Measurements from ENCODE around the gene BUB1B. TPM values are rescaled to one million over a fixed set of nuclear protein-coding genes. Genes with fewer than 3 reads are reported as not detected.

The BUB1B gene
- total RNA-seq, 1 donor from 2014 or later: 0.79 TPM

GRCh38 chr15:40233727-40234577 is 73.1 kb downstream of the BUB1B start:
- Histone ChIP-seq H3K36me3 (ENCODE audit: control insufficient read depth, insufficient read depth, low read length) (no peaks in the 10 kb centered on the region), H3K4me3 (ENCODE audit: low read depth, low read length) (no peak overlapping the region), H3K27me3 (ENCODE audit: control insufficient read depth, insufficient read depth, low read length) (no peaks in the 10 kb centered on the region)
- no peak for FAIRE-seq
- peak; percentile 78 for DNase-seq (ENCODE audit: low read depth)
- TF ChIP-seq CTCF (IDR thresholded peaks at IDR 0.05; ENCODE audit: insufficient read depth, low read length, severe bottlenecking): no peak

- FAIRE-seq: no peak
Measured at GRCh38 chr15:40234783-40235182, 73.9 kb downstream of the BUB1B start.

GRCh38 chr15:40235201-40235885 is 74.5 kb downstream of the BUB1B start:
- no peaks in the 10 kb centered on the region for H3K36me3 ChIP-seq (ENCODE audit: control insufficient read depth, insufficient read depth, low read length)
- DNase-seq (ENCODE audit: low read depth) (no peak), FAIRE-seq (no peak)
- no peak overlapping the region for H3K4me3 ChIP-seq (ENCODE audit: low read depth, low read length)
- H3K27me3 ChIP-seq (ENCODE audit: control insufficient read depth, insufficient read depth, low read length): no peaks in the 10 kb centered on the region
- no peak for TF ChIP-seq CTCF (IDR thresholded peaks at IDR 0.05; ENCODE audit: insufficient read depth, low read length, severe bottlenecking)

More at GRCh38 chr15:40234783-40235182, 73.9 kb downstream of the BUB1B start:
- DNase-seq (ENCODE audit: low read depth): peak; percentile 62
- TF ChIP-seq CTCF (IDR thresholded peaks at IDR 0.05; ENCODE audit: insufficient read depth, low read length, severe bottlenecking): no peak
- Histone ChIP-seq H3K36me3 (ENCODE audit: control insufficient read depth, insufficient read depth, low read length) (no peaks in the 10 kb centered on the region), H3K4me3 (ENCODE audit: low read depth, low read length) (no peak overlapping the region), H3K27me3 (ENCODE audit: control insufficient read depth, insufficient read depth, low read length) (no peaks in the 10 kb centered on the region)

- Histone ChIP-seq H3K4me3 (ENCODE audit: low read depth, low read length) (peak within 1 kb of the TSS; percentile 49), H3K36me3 (ENCODE audit: control insufficient read depth, insufficient read depth, low read length) (peaks cover 3% of the 10 kb centered on the region), H3K27me3 (ENCODE audit: control insufficient read depth, insufficient read depth, low read length) (no peaks in the 10 kb centered on the region)
- TF ChIP-seq CTCF (IDR thresholded peaks at IDR 0.05; ENCODE audit: insufficient read depth, low read length, severe bottlenecking): no peak
- peak; percentile 91 for DNase-seq (ENCODE audit: low read depth)
- no peak for FAIRE-seq
Measured at GRCh38 chr15:40238532-40239403, 77.9 kb downstream of the BUB1B start, which contains the start of gene PAK6. PAK6 (plus strand) TSS chr15:40239063; CDS start chr15:40264786, 25,723 bp downstream.

GRCh38 chr15:40239404-40239692 is 78.5 kb downstream of the BUB1B start:
- no peak for TF ChIP-seq CTCF (IDR thresholded peaks at IDR 0.05; ENCODE audit: insufficient read depth, low read length, severe bottlenecking)
- Histone ChIP-seq H3K27me3 (ENCODE audit: control insufficient read depth, insufficient read depth, low read length) (no peaks in the 10 kb centered on the region), H3K36me3 (ENCODE audit: control insufficient read depth, insufficient read depth, low read length) (peaks cover 3% of the 10 kb centered on the region), H3K4me3 (ENCODE audit: low read depth, low read length) (peak overlapping the region; percentile 49)
- no peak for FAIRE-seq
- no peak for DNase-seq (ENCODE audit: low read depth)

Data from bronchial epithelial cell (primary cell).